ENCODE results near the gene IFNA10. TPM values are rescaled to one million over a fixed set of nuclear protein-coding genes. Genes with fewer than 3 reads are reported as not detected.
"Not testable (repeated sequence)": the region's sequence is repeated elsewhere in the genome, so short reads cannot be mapped to it uniquely, and the experiment has no call there.

Gene IFNA10
- total RNA-seq (ENCODE audit: low replicate concordance) = not detected in 2 replicates
- long read RNA-seq = 0 reads

DNA sequence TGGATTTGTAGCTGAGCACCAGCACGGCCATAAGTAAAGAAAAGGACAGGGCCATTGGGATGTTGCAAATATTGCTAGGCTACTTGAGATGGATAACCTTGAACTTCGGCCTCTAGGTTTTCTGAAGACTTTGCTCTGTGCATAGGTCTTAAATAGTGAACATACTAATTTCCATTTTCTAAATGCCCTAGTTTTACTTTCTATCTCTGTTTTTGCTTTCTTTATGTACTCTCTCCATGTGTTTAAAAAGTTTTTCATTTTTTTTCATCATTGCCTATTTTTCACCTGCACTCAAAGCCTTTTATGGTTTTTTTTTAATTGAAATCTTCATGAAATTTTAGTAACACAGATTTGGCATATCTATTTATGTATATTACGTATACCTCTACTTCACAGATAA, at the start of gene IFNA10:
Gene IFNA10 (minus strand): TSS at position 101 of the 400 bp plus-strand sequence. CDS start 46 bp downstream, at position 55.
- not testable (repeated sequence) for H3K4me3 Mint-ChIP-seq; H3K27me3 Mint-ChIP-seq; DNase-seq (ENCODE audit: extremely low spot score, unreplicated experiment); H3K4me1 Mint-ChIP-seq (ENCODE audit: unreplicated experiment); H3K9me3 Mint-ChIP-seq; H3K36me3 Mint-ChIP-seq; H3K27ac Mint-ChIP-seq

DNA sequence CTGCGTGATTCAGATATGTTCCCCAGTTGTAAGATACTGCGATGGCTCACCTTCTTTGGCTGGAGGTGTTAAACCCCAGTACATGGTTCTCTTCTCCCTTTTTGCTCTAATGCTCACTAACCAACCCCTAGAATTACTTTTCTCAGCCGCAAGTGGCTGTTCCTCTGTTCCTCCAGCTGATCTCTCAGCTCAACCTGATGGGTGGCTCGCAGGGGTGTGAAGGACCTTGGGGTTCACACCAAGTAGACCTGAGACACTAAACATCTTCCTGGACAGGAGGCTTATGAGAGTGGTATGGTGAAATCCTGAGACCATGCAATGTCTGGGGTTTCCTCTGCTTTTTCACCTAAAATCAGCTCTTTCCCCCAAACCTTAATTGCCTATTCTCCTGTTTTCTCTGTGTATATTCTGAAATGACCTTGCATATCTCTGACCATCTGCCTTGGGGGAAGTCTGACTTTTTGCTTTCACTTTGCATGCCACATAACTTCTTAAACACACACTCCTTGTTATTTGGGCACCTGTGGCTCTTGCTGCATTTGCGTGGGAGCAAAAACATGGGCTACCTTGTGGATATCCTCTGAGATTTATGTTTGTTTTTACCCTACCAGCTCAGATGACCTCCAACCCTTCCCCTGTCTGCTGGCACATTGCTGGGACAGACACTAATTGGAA, 48.7 kb upstream of the IFNA10 start:
- H3K4me1 Mint-ChIP-seq (ENCODE audit: unreplicated experiment) = no peaks in the 10 kb centered on the region
- H3K36me3 Mint-ChIP-seq = no peaks in the 10 kb centered on the region
- no peak overlapping the region for H3K27ac Mint-ChIP-seq
- peaks cover 24% of the 10 kb centered on the region for H3K27me3 Mint-ChIP-seq
- DNase-seq (ENCODE audit: extremely low spot score, unreplicated experiment) = no peak
- TF ChIP-seq, protein P1, sequence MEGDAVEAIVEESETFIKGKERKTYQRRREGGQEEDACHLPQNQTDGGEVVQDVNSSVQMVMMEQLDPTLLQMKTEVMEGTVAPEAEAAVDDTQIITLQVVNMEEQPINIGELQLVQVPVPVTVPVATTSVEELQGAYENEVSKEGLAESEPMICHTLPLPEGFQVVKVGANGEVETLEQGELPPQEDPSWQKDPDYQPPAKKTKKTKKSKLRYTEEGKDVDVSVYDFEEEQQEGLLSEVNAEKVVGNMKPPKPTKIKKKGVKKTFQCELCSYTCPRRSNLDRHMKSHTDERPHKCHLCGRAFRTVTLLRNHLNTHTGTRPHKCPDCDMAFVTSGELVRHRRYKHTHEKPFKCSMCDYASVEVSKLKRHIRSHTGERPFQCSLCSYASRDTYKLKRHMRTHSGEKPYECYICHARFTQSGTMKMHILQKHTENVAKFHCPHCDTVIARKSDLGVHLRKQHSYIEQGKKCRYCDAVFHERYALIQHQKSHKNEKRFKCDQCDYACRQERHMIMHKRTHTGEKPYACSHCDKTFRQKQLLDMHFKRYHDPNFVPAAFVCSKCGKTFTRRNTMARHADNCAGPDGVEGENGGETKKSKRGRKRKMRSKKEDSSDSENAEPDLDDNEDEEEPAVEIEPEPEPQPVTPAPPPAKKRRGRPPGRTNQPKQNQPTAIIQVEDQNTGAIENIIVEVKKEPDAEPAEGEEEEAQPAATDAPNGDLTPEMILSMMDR (conservative IDR thresholded peaks at IDR 0.05) = no peak
- no peak overlapping the region for H3K4me3 Mint-ChIP-seq
- no peaks in the 10 kb centered on the region for H3K9me3 Mint-ChIP-seq

DNA sequence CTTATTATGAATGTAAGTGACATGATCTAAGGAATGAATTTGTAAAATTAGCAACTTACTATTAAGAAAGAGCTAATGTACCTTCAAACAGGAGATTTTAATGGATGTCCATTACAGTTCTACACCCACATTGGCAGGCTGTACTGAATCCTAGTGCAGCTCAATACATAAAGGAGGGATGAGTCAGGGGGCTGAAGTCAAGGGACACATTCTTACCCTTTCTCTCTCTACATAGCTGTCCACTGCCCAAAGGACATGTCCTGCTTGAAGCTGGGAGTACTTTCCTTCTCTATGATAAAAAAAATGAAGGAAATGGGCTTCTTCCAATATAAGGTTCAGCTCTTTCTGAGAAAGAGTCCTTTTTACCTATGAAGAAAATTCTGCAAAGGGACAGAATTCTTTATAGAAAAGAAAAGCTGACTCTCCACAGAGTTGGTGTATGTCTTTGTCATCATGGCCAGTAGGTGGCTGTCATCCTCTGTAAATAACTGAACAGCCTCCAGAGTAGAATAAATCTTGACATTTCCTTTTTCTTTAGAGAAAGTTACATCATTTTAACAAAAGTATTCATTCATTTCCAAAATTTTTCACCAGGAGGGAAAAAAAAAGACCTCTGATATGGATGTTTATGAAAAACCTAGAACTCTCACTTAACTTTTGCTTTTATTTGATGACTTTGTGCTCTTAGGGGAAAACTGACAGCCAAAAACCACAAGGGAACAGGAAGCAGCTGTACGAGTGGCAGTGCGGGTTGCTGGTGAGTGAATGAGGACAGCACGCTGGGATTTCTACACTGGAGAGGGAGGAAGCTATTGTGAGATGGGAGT, 46.0 kb upstream of the IFNA10 start:
- no peaks in the 10 kb centered on the region for H3K4me1 Mint-ChIP-seq (ENCODE audit: unreplicated experiment)
- no peak overlapping the region for H3K4me3 Mint-ChIP-seq
- peaks cover 33% of the 10 kb centered on the region for H3K27me3 Mint-ChIP-seq
- no peak overlapping the region for H3K27ac Mint-ChIP-seq
- H3K9me3 Mint-ChIP-seq = no peaks in the 10 kb centered on the region
- no peaks in the 10 kb centered on the region for H3K36me3 Mint-ChIP-seq
- TF ChIP-seq, protein P1 (conservative IDR thresholded peaks at IDR 0.05) = peak; percentile 80
- DNase-seq (ENCODE audit: extremely low spot score, unreplicated experiment) = no peak

DNA sequence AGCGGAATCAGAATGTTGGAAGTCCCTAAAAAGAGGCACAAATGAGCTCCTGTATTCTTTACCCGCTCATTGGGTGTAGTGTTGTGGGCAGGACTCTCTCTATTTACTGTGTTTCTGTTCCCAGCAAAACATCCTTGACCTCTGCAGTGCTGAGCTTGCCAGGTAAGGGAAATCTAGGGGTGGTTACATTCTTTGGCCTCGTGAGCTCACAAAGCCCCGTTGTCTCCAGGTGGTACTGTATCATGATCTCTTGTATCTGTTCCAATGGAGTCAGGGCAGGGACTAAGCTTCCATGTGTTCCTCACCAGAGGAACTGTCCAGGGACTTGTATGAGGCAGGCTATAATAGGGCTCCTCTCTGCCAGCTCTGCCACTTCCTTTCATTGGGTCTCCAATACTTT, 44.7 kb upstream of the IFNA10 start:
- H3K27me3 Mint-ChIP-seq = peaks cover 33% of the 10 kb centered on the region
- TF ChIP-seq, protein P1 (conservative IDR thresholded peaks at IDR 0.05) = no peak
- H3K4me1 Mint-ChIP-seq (ENCODE audit: unreplicated experiment) = no peaks in the 10 kb centered on the region
- H3K36me3 Mint-ChIP-seq = no peaks in the 10 kb centered on the region
- H3K9me3 Mint-ChIP-seq = no peaks in the 10 kb centered on the region
- no peak overlapping the region for H3K27ac Mint-ChIP-seq
- no peak overlapping the region for H3K4me3 Mint-ChIP-seq
- DNase-seq (ENCODE audit: extremely low spot score, unreplicated experiment) = no peak

DNA sequence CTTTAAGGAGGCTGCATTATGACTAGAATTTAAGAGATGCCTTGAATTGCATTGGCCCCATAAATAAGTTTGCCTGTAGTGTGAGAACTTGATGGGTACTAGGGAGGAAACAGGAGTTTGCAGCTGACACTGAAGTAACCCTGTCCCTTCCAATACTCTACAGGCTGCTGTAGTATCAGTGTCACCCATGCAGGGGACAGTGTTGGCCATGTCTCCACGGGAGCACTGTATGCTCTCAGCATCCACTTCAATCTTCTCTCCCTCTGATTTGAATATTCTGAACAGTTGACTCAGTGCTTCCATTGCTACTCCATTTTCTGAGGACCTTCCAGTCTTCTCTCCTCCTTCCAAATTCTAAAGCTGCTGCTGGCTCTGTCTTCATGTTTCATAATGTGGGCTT, 44.2 kb upstream of the IFNA10 start:
- Mint-ChIP-seq H3K27ac (no peak overlapping the region), H3K27me3 (peaks cover 33% of the 10 kb centered on the region), H3K9me3 (no peaks in the 10 kb centered on the region), H3K36me3 (no peaks in the 10 kb centered on the region), H3K4me3 (no peak overlapping the region), H3K4me1 (ENCODE audit: unreplicated experiment) (no peaks in the 10 kb centered on the region)
- no peak for DNase-seq (ENCODE audit: extremely low spot score, unreplicated experiment)
- TF ChIP-seq, protein P1 (conservative IDR thresholded peaks at IDR 0.05) = no peak

DNA sequence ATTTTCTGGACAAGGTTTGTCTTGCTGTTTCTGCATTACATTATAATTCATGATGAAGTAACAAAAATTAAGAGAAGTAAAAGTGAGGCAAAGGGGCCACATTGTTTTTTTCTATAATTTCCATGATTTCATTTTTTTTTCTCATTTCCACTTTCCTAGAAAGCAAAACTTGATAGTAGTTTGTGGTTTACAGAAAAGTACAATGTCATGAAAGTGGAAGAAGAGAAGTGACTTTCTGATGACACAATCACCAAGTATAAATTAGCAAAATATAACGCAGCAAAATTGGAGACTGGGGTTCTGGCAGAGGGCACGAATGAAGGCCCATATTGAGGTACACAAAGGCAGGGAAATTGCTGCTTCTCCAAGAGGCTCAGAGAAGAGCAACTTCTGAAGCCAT, 37.9 kb upstream of the IFNA10 start:
- Mint-ChIP-seq H3K4me1 (ENCODE audit: unreplicated experiment) (no peaks in the 10 kb centered on the region), H3K27ac (no peak overlapping the region)

More for the DNA sequence above, 37.9 kb upstream of the IFNA10 start:
- H3K4me3 Mint-ChIP-seq = no peak overlapping the region
- no peaks in the 10 kb centered on the region for H3K36me3 Mint-ChIP-seq
- DNase-seq (ENCODE audit: extremely low spot score, unreplicated experiment) = no peak
- TF ChIP-seq, protein P1 (conservative IDR thresholded peaks at IDR 0.05) = no peak
- H3K9me3 Mint-ChIP-seq = no peaks in the 10 kb centered on the region
- peaks cover 23% of the 10 kb centered on the region for H3K27me3 Mint-ChIP-seq

Measured in type B pancreatic cell (in vitro differentiated cells).